GM23248 (cell line): Measurements from ENCODE around the gene ZNF407. TPM values are rescaled to one million over a fixed set of nuclear protein-coding genes. Genes with fewer than 3 reads are reported as not detected.

Experiments
- DNase-seq: peaks from one replicate; pipeline ENCODE4 v3.0.0-alpha.2; 2015
- H2AFZ ChIP-seq: fragments of 200-600 bp; sonication (generic); 2 replicates; pipeline ENCODE4 v1.6.1; 2016; ENCODE audit warnings: antibody characterized with exemption
- H3F3A ChIP-seq: fragments of 200-600 bp; sonication (generic); 2 replicates; pipeline ENCODE4 v1.6.1; 2016; ENCODE audit warnings: mild to moderate bottlenecking, antibody characterized with exemption, mixed run types; ENCODE audit not compliant: insufficient read depth
- H3K27ac ChIP-seq: fragments of 200-600 bp; sonication (generic); 2 replicates; pipeline ENCODE4 v1.5.1; 2016; ENCODE audit warnings: mild to moderate bottlenecking
- H3K27me3 ChIP-seq: fragments of 200-600 bp; sonication (generic); replicated peaks from 2 replicates; pipeline ENCODE4 v1.6.1; 2016; ENCODE audit warnings: mild to moderate bottlenecking; ENCODE audit not compliant: insufficient read depth
- H3K36me3 ChIP-seq: fragments of 200-600 bp; sonication (generic); 2 replicates; pipeline ENCODE4 v1.6.1; 2016; ENCODE audit warnings: low read depth, mild to moderate bottlenecking
- H3K4me1 ChIP-seq: fragments of 200-600 bp; sonication (generic); 2 replicates; pipeline ENCODE4 v1.6.1; 2016; ENCODE audit warnings: mild to moderate bottlenecking; ENCODE audit not compliant: insufficient read depth
- H3K4me2 ChIP-seq: fragments of 200-600 bp; sonication (generic); one replicate; pipeline ENCODE4 v1.6.1; 2016; ENCODE audit warnings: mild to moderate bottlenecking; ENCODE audit not compliant: unreplicated experiment
- H3K4me3 ChIP-seq: fragments of 200-600 bp; sonication (generic); 2 replicates; pipeline ENCODE4 v1.5.1; 2016; ENCODE audit warnings: mild to moderate bottlenecking
- H3K79me2 ChIP-seq: fragments of 200-600 bp; sonication (generic); 2 replicates; pipeline ENCODE4 v1.6.1; 2016; ENCODE audit warnings: mild to moderate bottlenecking; ENCODE audit not compliant: insufficient read depth
- H3K9ac ChIP-seq: fragments of 200-600 bp; sonication (generic); 2 replicates; pipeline ENCODE4 v1.6.1; 2016; ENCODE audit warnings: mild to moderate bottlenecking
- H3K9me2 ChIP-seq: fragments of 200-600 bp; sonication (generic); 2 replicates; pipeline ENCODE4 v1.6.1; 2016; ENCODE audit warnings: mixed run types, mild to moderate bottlenecking, moderate library complexity; ENCODE audit not compliant: insufficient read depth
- H3K9me3 ChIP-seq: fragments of 200-600 bp; sonication (generic); one replicate; pipeline ENCODE4 v1.6.1; 2017; ENCODE audit warnings: low read depth
- H4K20me1 ChIP-seq: fragments of 200-600 bp; sonication (generic); 2 replicates; pipeline ENCODE4 v1.6.0; 2016; ENCODE audit not compliant: insufficient read depth
- EZH2 ChIP-seq: fragments of 200-600 bp; sonication (generic); IDR thresholded peaks from 2 replicates; pipeline ENCODE4 v1.6.1; 2018; ENCODE audit warnings: antibody characterized with exemption, mild to moderate bottlenecking; ENCODE audit not compliant: insufficient read depth, poor library complexity, severe bottlenecking
- EZH2phosphoT487 ChIP-seq: fragments of 200-600 bp; sonication (generic); IDR thresholded peaks from 2 replicates; pipeline ENCODE4 v1.6.1; 2018; ENCODE audit warnings: antibody characterized with exemption, moderate library complexity, mild to moderate bottlenecking, low read depth; ENCODE audit not compliant: insufficient read depth
- WGBS, 2 experiments: methylation state at CpG; one replicate each; pipeline ENCODE4 v1.1.6; 2015 to 2017; ENCODE audit warnings: low lambda C conversion rate in 2 of 2, low coverage in 1 of 2; ENCODE audit errors: missing lambda C conversion rate in 2 of 2; 5-methylcytosine and 5-hydroxymethylcytosine counted together
- in situ Hi-C: fragments of 300-500 bp; cut with MboI; formaldehyde crosslinking; loops from 2 replicates; pipeline ENCODE4 v1.15.0; 2020
- polyA plus RNA-seq: library from polyadenylated mRNA; unstranded; fragments of >200 nt; fragmentation: Nextera tagmentation; extraction: Ambion mirVana; gene quantifications from 2 replicates; pipeline ENCODE4 v1.2.1, GENCODE V29; 2016
- total RNA-seq: library from RNA; depleted of rRNA; stranded (reverse); fragments of >200 nt; shearing (Covaris generic); gene quantifications from 2 replicates; pipeline ENCODE4 v1.2.3, GENCODE V29; 2014

The ZNF407 gene
- total and polyA plus RNA-seq, 2 experiments from 2014 or later: 2.6 to 6.3 TPM

GRCh38 chr18:74630804-74631203 lies 33.1 kb downstream of the ZNF407 start:
- peaks cover 36% of the 10 kb centered on the region for H3K79me2 ChIP-seq
- no peaks in the 10 kb centered on the region for H4K20me1 ChIP-seq
- H3F3A ChIP-seq: no peaks in the 10 kb centered on the region
- no peaks in the 10 kb centered on the region for H3K4me1 ChIP-seq
- no peak for TF ChIP-seq EZH2
- TF ChIP-seq EZH2phosphoT487: no peak
- H3K27me3 ChIP-seq: no peaks in the 10 kb centered on the region
- H2AFZ ChIP-seq: no peak overlapping the region
- H3K9me2 ChIP-seq: no peaks in the 10 kb centered on the region
- H3K36me3 ChIP-seq: peaks cover 13% of the 10 kb centered on the region; the same call in 1 of the 2 replicates
- no peak for DNase-seq
- no peaks in the 10 kb centered on the region for H3K9me3 ChIP-seq
- H3K4me3 ChIP-seq: no peak overlapping the region
- no peak overlapping the region for H3K9ac ChIP-seq
- no peak overlapping the region for H3K27ac ChIP-seq
- H3K4me2 ChIP-seq: no peak overlapping the region
- 93 to 95% methylated on average over 6 of the region's 6 CpGs for WGBS, 2 experiments
- in situ Hi-C loops: no loop called here

GRCh38 chr18:74631212-74631611 lies 33.5 kb downstream of the ZNF407 start:
- no peak overlapping the region for H3K4me2 ChIP-seq
- WGBS, 2 experiments: 61 to 66% methylated on average over 2 of the region's 2 CpGs
- in situ Hi-C loops: no loop called here

GRCh38 chr18:74631623-74632350 lies 34.1 kb downstream of the ZNF407 start:
- H3K9me3 ChIP-seq: no peaks in the 10 kb centered on the region
- DNase-seq: peak; percentile 27
- peaks cover 28% of the 10 kb centered on the region for H3K79me2 ChIP-seq
- no peaks in the 10 kb centered on the region for H3K9me2 ChIP-seq
- no peaks in the 10 kb centered on the region for H4K20me1 ChIP-seq
- H3K27ac ChIP-seq: no peak overlapping the region
- H3K36me3 ChIP-seq: peaks cover 13% of the 10 kb centered on the region; the same call in 1 of the 2 replicates
- 67 to 72% methylated on average over 13 of the region's 13 CpGs for WGBS, 2 experiments
- in situ Hi-C loops: no loop called here
- H3K4me1 ChIP-seq: no peaks in the 10 kb centered on the region
- no peak overlapping the region for H3K9ac ChIP-seq
- no peak for TF ChIP-seq EZH2phosphoT487
- H2AFZ ChIP-seq: no peak overlapping the region
- no peak overlapping the region for H3K4me2 ChIP-seq
- H3K4me3 ChIP-seq: no peak overlapping the region
- H3K27me3 ChIP-seq: no peaks in the 10 kb centered on the region
- H3F3A ChIP-seq: no peaks in the 10 kb centered on the region

More at GRCh38 chr18:74631212-74631611, 33.5 kb downstream of the ZNF407 start:
- H3K9me2 ChIP-seq: no peaks in the 10 kb centered on the region
- DNase-seq: no peak
- H3K27me3 ChIP-seq: no peaks in the 10 kb centered on the region
- H4K20me1 ChIP-seq: no peaks in the 10 kb centered on the region
- no peaks in the 10 kb centered on the region for H3F3A ChIP-seq
- H3K9ac ChIP-seq: no peak overlapping the region
- peaks cover 32% of the 10 kb centered on the region for H3K79me2 ChIP-seq
- H3K4me3 ChIP-seq: no peak overlapping the region
- peaks cover 13% of the 10 kb centered on the region; the same call in 1 of the 2 replicates for H3K36me3 ChIP-seq
- H3K27ac ChIP-seq: no peak overlapping the region
- TF ChIP-seq EZH2 (no peak), EZH2phosphoT487 (no peak)
- no peak overlapping the region for H2AFZ ChIP-seq
- H3K4me1 ChIP-seq: no peaks in the 10 kb centered on the region
- H3K9me3 ChIP-seq: no peaks in the 10 kb centered on the region

- Histone ChIP-seq H3K4me2 (no peak overlapping the region), H3K9me2 (no peaks in the 10 kb centered on the region), H3K27ac (no peak overlapping the region), H3K27me3 (no peaks in the 10 kb centered on the region), H3K79me2 (peaks cover 23% of the 10 kb centered on the region), H3K4me3 (no peak overlapping the region), H3F3A (no peaks in the 10 kb centered on the region), H3K9ac (no peak overlapping the region), H2AFZ (no peak overlapping the region), H3K4me1 (no peaks in the 10 kb centered on the region), H3K36me3 (peaks cover 13% of the 10 kb centered on the region; the same call in 1 of the 2 replicates), H3K9me3 (no peaks in the 10 kb centered on the region), H4K20me1 (no peaks in the 10 kb centered on the region)
- WGBS, 2 experiments: 83 to 84% methylated on average over 6 of the region's 6 CpGs
- no peak for DNase-seq
- TF ChIP-seq EZH2phosphoT487 (no peak), EZH2 (no peak)
- in situ Hi-C loops: no loop called here
Observed at GRCh38 chr18:74632351-74632679, 34.6 kb downstream of the ZNF407 start.
